HG03159 (cell line): ENCODE measurements around the gene SYNE1.
A peak's percentile ranks its signal among the peaks of the same experiment; 100 is the strongest.

Experiments used
- ATAC-seq: cut with Tn5 transposase; IDR thresholded peaks from one replicate; pipeline ENCODE4 v1.9.1; 2021; ENCODE audit warnings: mild to moderate bottlenecking, moderate library complexity; ENCODE audit not compliant: unreplicated experiment

The SYNE1 gene

GRCh38 chr6:152379423-152379822, 257.7 kb downstream of the SYNE1 start:
- ATAC-seq: no peak

GRCh38 chr6:152378169-152378568, 259.0 kb downstream of the SYNE1 start:
- ATAC-seq: no peak

- no peak for ATAC-seq
Observed at GRCh38 chr6:152375197-152375596, 262.0 kb downstream of the SYNE1 start.

GRCh38 chr6:152372945-152373344, 264.2 kb downstream of the SYNE1 start:
- no peak for ATAC-seq

- ATAC-seq: no peak
Observed at GRCh38 chr6:152371775-152372174, 265.4 kb downstream of the SYNE1 start.

- no peak for ATAC-seq
Observed at GRCh38 chr6:152368751-152369624, 268.2 kb downstream of the SYNE1 start.

GRCh38 chr6:152364866-152365265, 272.3 kb downstream of the SYNE1 start:
- no peak for ATAC-seq

GRCh38 chr6:152360034-152360433, 277.1 kb downstream of the SYNE1 start:
- no peak for ATAC-seq

GRCh38 chr6:152356662-152357061, 280.5 kb downstream of the SYNE1 start:
- peak; percentile 79 for ATAC-seq

- ATAC-seq: no peak
Observed at GRCh38 chr6:152356016-152356415, 281.1 kb downstream of the SYNE1 start.

GRCh38 chr6:152355166-152355565, 282.0 kb downstream of the SYNE1 start:
- ATAC-seq: no peak

GRCh38 chr6:152353440-152353839, 283.7 kb downstream of the SYNE1 start:
- ATAC-seq: no peak

GRCh38 chr6:152351742-152352141, 285.4 kb downstream of the SYNE1 start:
- ATAC-seq: no peak

- no peak for ATAC-seq
Observed at GRCh38 chr6:152351110-152351509, 286.1 kb downstream of the SYNE1 start.

GRCh38 chr6:152348116-152348515, 289.0 kb downstream of the SYNE1 start:
- no peak for ATAC-seq

GRCh38 chr6:152343735-152344360, 293.3 kb downstream of the SYNE1 start:
- ATAC-seq: no peak

GRCh38 chr6:152341596-152341995, 295.6 kb downstream of the SYNE1 start:
- no peak for ATAC-seq

- peak; percentile 94 for ATAC-seq
Observed at GRCh38 chr6:152338335-152339125, 298.6 kb downstream of the SYNE1 start.

- ATAC-seq: no peak
Observed at GRCh38 chr6:152334555-152334954, 302.6 kb downstream of the SYNE1 start.

- no peak for ATAC-seq
Observed at GRCh38 chr6:152330961-152331360, 306.2 kb downstream of the SYNE1 start.

- no peak for ATAC-seq
Observed at GRCh38 chr6:152329638-152330448, 307.3 kb downstream of the SYNE1 start.
